ENCODE data around the gene GTPBP1.

Gene GTPBP1

GRCh38 chr22:38733724-38734381 lies 28.1 kb downstream of the GTPBP1 start:
- H3K9ac ChIP-seq (ENCODE audit: low read length): no peak overlapping the region
- H2AFZ ChIP-seq (ENCODE audit: low read depth, low read length, severe bottlenecking): no peak overlapping the region
- H3K4me3 ChIP-seq (ENCODE audit: insufficient read depth, low read length, poor library complexity, severe bottlenecking): no peak overlapping the region
- no peaks in the 10 kb centered on the region; the same call in 1 of the 2 replicates for H3K36me3 ChIP-seq (ENCODE audit: low read length)
- no peaks in the 10 kb centered on the region for H4K20me1 ChIP-seq (ENCODE audit: low read depth, low read length)
- no peaks in the 10 kb centered on the region for H3K9me2 ChIP-seq (replicated peaks; ENCODE audit: insufficient read depth, low read length)
- TF ChIP-seq CTCF (IDR thresholded peaks at IDR 0.05; ENCODE audit: insufficient read depth, low read length, poor library complexity, severe bottlenecking): no peak
- no peak for TF ChIP-seq EZH2phosphoT487 (conservative IDR thresholded peaks at IDR 0.05; ENCODE audit: low read length)
- no peaks in the 10 kb centered on the region for H3K27me3 ChIP-seq (ENCODE audit: low read length)
- H3F3A ChIP-seq (ENCODE audit: insufficient read depth): peaks cover 9% of the 10 kb centered on the region; the same call in 1 of the 2 replicates
- H3K79me2 ChIP-seq (ENCODE audit: insufficient read depth, low read length): no peaks in the 10 kb centered on the region
- H3K27ac ChIP-seq (ENCODE audit: low read depth, low read length): no peak overlapping the region
- no peak overlapping the region for H3K4me2 ChIP-seq (ENCODE audit: low read depth, low read length, poor library complexity, severe bottlenecking)
- H3K9me3 ChIP-seq (ENCODE audit: insufficient read depth, low read length): no peaks in the 10 kb centered on the region

GRCh38 chr22:38734421-38735100 lies 28.8 kb downstream of the GTPBP1 start:
- H3F3A ChIP-seq (ENCODE audit: insufficient read depth): peaks cover 9% of the 10 kb centered on the region; the same call in 1 of the 2 replicates
- H3K79me2 ChIP-seq (ENCODE audit: insufficient read depth, low read length): no peaks in the 10 kb centered on the region
- no peaks in the 10 kb centered on the region for H3K9me2 ChIP-seq (replicated peaks; ENCODE audit: insufficient read depth, low read length)
- H3K27ac ChIP-seq (ENCODE audit: low read depth, low read length): no peak overlapping the region
- H3K9me3 ChIP-seq (ENCODE audit: insufficient read depth, low read length): no peaks in the 10 kb centered on the region
- H3K27me3 ChIP-seq (ENCODE audit: low read length): no peaks in the 10 kb centered on the region
- H3K4me3 ChIP-seq (ENCODE audit: insufficient read depth, low read length, poor library complexity, severe bottlenecking): no peak overlapping the region
- no peak overlapping the region for H3K9ac ChIP-seq (ENCODE audit: low read length)
- TF ChIP-seq EZH2phosphoT487 (conservative IDR thresholded peaks at IDR 0.05; ENCODE audit: low read length): no peak
- no peak for TF ChIP-seq CTCF (IDR thresholded peaks at IDR 0.05; ENCODE audit: insufficient read depth, low read length, poor library complexity, severe bottlenecking)
- H4K20me1 ChIP-seq (ENCODE audit: low read depth, low read length): no peaks in the 10 kb centered on the region
- H3K4me2 ChIP-seq (ENCODE audit: low read depth, low read length, poor library complexity, severe bottlenecking): no peak overlapping the region
- no peaks in the 10 kb centered on the region; the same call in 1 of the 2 replicates for H3K36me3 ChIP-seq (ENCODE audit: low read length)
- H2AFZ ChIP-seq (ENCODE audit: low read depth, low read length, severe bottlenecking): no peak overlapping the region

- no peaks in the 10 kb centered on the region for H3K79me2 ChIP-seq (ENCODE audit: insufficient read depth, low read length)
- no peak for TF ChIP-seq CTCF (IDR thresholded peaks at IDR 0.05; ENCODE audit: insufficient read depth, low read length, poor library complexity, severe bottlenecking)
- TF ChIP-seq EZH2phosphoT487 (conservative IDR thresholded peaks at IDR 0.05; ENCODE audit: low read length): no peak
- H3K4me2 ChIP-seq (ENCODE audit: low read depth, low read length, poor library complexity, severe bottlenecking): no peak overlapping the region
- H3K9me2 ChIP-seq (replicated peaks; ENCODE audit: insufficient read depth, low read length): no peaks in the 10 kb centered on the region
- H2AFZ ChIP-seq (ENCODE audit: low read depth, low read length, severe bottlenecking): no peak overlapping the region
- no peak overlapping the region for H3K4me3 ChIP-seq (ENCODE audit: insufficient read depth, low read length, poor library complexity, severe bottlenecking)
- H3K9me3 ChIP-seq (ENCODE audit: insufficient read depth, low read length): no peaks in the 10 kb centered on the region
- no peak overlapping the region for H3K9ac ChIP-seq (ENCODE audit: low read length)
- no peak overlapping the region for H3K27ac ChIP-seq (ENCODE audit: low read depth, low read length)
- H3K36me3 ChIP-seq (ENCODE audit: low read length): no peaks in the 10 kb centered on the region; the same call in 1 of the 2 replicates
- peaks cover 9% of the 10 kb centered on the region; the same call in 1 of the 2 replicates for H3F3A ChIP-seq (ENCODE audit: insufficient read depth)
- no peaks in the 10 kb centered on the region for H3K27me3 ChIP-seq (ENCODE audit: low read length)
- H4K20me1 ChIP-seq (ENCODE audit: low read depth, low read length): no peaks in the 10 kb centered on the region
These were observed 29.4 kb downstream of the GTPBP1 start for GRCh38 chr22:38735126-38735464.

Data from SU-DHL-6 (cell line).